Aorta (tissue), 5 donors: ENCODE measurements around the gene TRMT2A. TPM values are rescaled to one million over a fixed set of nuclear protein-coding genes. Genes with fewer than 3 reads are reported as not detected.

ENCODE experiments used
- ATAC-seq: fragments of 200-7000 bp; cut with Tn5 transposase; one replicate; pipeline ENCODE4 v1.9.1; 2022; ENCODE audit warnings: moderate library complexity; ENCODE audit not compliant: low FRiP score
- DNase-seq, 2 donors: peaks; one replicate each; pipeline ENCODE4 v3.0.0-alpha.2; 2020
- H3K27ac ChIP-seq, 2 donors: one replicate each; pipeline ENCODE4 v1.5.1; 2013; ENCODE audit warnings: low read length in 2 of 2, mild to moderate bottlenecking in 2 of 2, moderate library complexity in 2 of 2, control low read depth in 1 of 2, inconsistent platforms in 1 of 2, low read depth in 1 of 2
- H3K27me3 ChIP-seq, 2 donors: one replicate each; pipeline ENCODE4 v1.6.1; 2013; ENCODE audit warnings: control low read depth in 1 of 2, low read length in 1 of 2, mild to moderate bottlenecking in 1 of 2, moderate library complexity in 1 of 2; ENCODE audit not compliant: insufficient read depth in 2 of 2, control insufficient read depth in 1 of 2
- H3K36me3 ChIP-seq, 2 donors: one replicate each; pipeline ENCODE4 v1.6.1; 2013; ENCODE audit warnings: control low read depth in 1 of 2, low read length in 1 of 2, mild to moderate bottlenecking in 1 of 2; ENCODE audit not compliant: insufficient read depth in 2 of 2, control insufficient read depth in 1 of 2
- H3K4me1 ChIP-seq, 2 donors: one replicate each; pipeline ENCODE4 v1.6.1; 2013; ENCODE audit warnings: low read length in 2 of 2, control low read depth in 1 of 2, mild to moderate bottlenecking in 1 of 2, moderate library complexity in 1 of 2; ENCODE audit not compliant: insufficient read depth in 2 of 2, control insufficient read depth in 1 of 2
- H3K4me3 ChIP-seq, 2 donors: one replicate each; pipeline ENCODE4 v1.5.1; 2013; ENCODE audit warnings: low read length in 2 of 2, control low read depth in 1 of 2, mild to moderate bottlenecking in 1 of 2
- H3K9me3 ChIP-seq: one replicate; pipeline ENCODE4 v1.6.1; 2013; ENCODE audit warnings: mild to moderate bottlenecking, low read length; ENCODE audit not compliant: control insufficient read depth
- WGBS, 2 donors: extraction: QIAGEN DNeasy Blood & Tissue Kit; methylation state at CpG; one replicate each; pipeline ENCODE4 v1.1.7; 2013; 5-methylcytosine and 5-hydroxymethylcytosine counted together
- intact Hi-C, 2 donors: fragments of 100-400 bp; cut with DNase I; formaldehyde crosslinking; loops; one replicate each; pipeline versions ENCODE4 v1.14.2 to v1.15.0; 2022
- polyA plus RNA-seq, 2 donors: library from polyadenylated mRNA; stranded (reverse); fragments of 200-250 nt; gene quantifications; one replicate each; pipeline ENCODE4 v1.2.3, GENCODE V29; 2013
- total RNA-seq, 2 donors: library from RNA; stranded (reverse); fragmentation: NEBNext Ultra II Directional; extraction: Animal tissue kit (Norgen Biotek cat#: 25700); gene quantifications; one replicate each; pipeline ENCODE4 v1.2.1, GENCODE V29; 2021
- donor health status: healthy with polysubstance abuse.
- donor health status: Bipolar disorder and iron deficiency.
- donor health status: DM: no; HTN: no; CAD: no.
- donor health status: DM: no; HTN: no; CAD: no.
- donor health status: DM: yes; HTN: yes; CAD: no.

Gene TRMT2A
- total and polyA plus RNA-seq, 4 donors, result 15.9 to 152 (median 46.2) TPM

DNA sequence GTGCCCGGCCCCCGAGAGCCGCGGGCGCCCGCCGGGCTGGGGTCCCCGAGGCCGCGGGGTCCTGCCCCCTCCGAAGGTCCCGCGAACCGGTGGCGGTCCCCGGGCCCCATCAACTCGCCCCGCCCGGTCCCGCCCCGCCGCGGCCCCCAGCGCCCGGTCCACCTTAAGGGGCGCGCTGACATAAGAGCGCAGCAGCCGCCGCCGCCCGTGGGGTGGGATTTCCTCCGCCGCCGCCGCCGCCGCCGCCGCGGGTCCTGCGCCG lies 14.5 kb upstream of the TRMT2A start, which contains the start of gene ZDHHC8:
Gene ZDHHC8 (plus strand): TSS at position 208 of the 262 bp plus-strand sequence. CDS start 144 bp downstream, outside the sequence.
- H3K9me3 ChIP-seq, result no peaks in the 10 kb centered on the region
- no peaks in the 10 kb centered on the region for H3K4me1 ChIP-seq
- peak in 1 of 2 donors; percentile 85 for DNase-seq
- 0 to 1% methylated on average over 9 to 43 of the region's 43 CpGs for WGBS, 2 donors
- H3K27ac ChIP-seq, result peak within 1 kb of the TSS; percentile 80 to 90
- no peaks in the 10 kb centered on the region for H3K27me3 ChIP-seq
- no peaks in the 10 kb centered on the region for H3K36me3 ChIP-seq
- peak within 1 kb of the TSS; percentile 75 to 93 for H3K4me3 ChIP-seq
- no peak for ATAC-seq
- intact Hi-C loops, result loop anchor here in 1 of 2 donors (5.0 kb wide), 1 partner anchor 954 kb away; the partner anchor contains the start of gene SLC25A1

DNA sequence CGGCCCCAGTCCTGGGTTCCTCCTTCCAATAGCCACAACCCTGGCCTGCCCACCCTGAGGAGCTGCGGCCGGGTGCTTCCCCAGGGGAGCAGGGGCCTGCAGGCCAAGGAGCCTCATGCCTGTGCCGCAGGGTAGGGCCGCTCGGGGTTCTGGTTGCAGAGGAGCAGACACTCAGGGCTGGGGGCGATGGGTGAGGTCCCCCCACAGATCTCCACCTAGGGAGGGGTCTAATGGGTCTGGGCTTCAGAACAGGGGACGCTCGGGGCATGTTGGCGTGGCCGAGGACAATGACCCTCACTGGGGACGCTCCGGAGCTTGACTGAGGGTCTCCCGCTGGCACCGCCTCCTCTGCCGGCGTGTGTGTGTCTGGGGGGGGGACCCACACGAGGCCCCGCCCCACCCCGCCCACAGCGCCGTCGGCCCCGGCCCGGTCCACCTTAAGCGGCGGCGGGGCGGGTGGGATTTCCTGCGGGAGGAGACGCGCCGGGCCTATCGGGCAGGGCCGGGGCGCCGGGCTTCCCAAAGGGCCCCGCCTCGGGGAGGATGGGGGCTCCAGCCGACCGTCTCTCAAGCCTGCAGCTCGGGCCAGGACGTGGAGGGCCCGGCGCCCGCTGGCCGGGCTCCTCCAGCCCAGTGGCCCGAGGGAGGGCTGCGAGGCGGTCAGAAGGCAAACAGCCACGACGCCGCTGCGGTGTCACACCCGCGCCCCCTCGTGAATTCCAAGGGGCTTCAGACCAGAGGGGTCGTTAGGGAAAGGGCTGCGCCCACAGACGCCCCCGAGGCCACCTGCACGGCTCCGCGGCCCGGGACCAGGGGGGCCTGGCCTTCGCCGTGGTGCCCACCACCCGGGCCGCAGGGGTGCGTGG lies 13.9 kb upstream of the TRMT2A start:
- H3K27ac ChIP-seq, result peak overlapping the region; percentile 80 to 90
- H3K9me3 ChIP-seq, result no peaks in the 10 kb centered on the region
- H3K36me3 ChIP-seq, result no peaks in the 10 kb centered on the region
- DNase-seq (peak; percentile 92 to 95), ATAC-seq (peak; percentile 90)
- intact Hi-C loops, result loop anchor here in 1 of 2 donors (5.0 kb wide), 1 partner anchor 954 kb away; the partner anchor contains the start of gene SLC25A1
- 3% methylated on average over 49 to 70 of the region's 70 CpGs for WGBS, 2 donors
- H3K4me1 ChIP-seq, result no peaks in the 10 kb centered on the region
- peak overlapping the region; percentile 75 to 93 for H3K4me3 ChIP-seq
- H3K27me3 ChIP-seq, result no peaks in the 10 kb centered on the region

DNA sequence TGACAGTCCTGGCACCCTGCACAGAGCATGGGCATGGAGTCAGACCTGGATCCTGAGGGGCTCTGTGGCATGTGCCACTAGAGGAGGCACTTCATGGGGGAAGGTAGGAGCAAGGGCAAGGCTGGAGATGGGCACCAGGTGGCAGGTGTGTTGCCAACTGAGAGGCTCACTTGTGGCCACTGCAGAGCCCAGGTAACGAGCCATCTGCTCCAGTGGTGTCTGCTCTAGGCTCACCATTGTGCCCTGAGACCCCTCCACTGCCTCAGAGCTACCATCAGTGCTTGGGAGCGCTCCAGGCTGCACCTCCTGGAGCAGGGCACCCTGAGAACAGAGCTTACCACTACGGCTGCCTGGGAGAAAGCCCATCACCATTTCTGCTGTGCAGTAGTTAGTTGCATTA lies 13.3 kb upstream of the TRMT2A start:
- intact Hi-C loops, result loop anchor here in 1 of 2 donors (5.0 kb wide), 1 partner anchor 953 kb away; the partner anchor contains the start of gene SLC25A1
- Histone ChIP-seq H3K4me1 (no peaks in the 10 kb centered on the region), H3K9me3 (no peaks in the 10 kb centered on the region), H3K36me3 (no peaks in the 10 kb centered on the region), H3K27me3 (no peaks in the 10 kb centered on the region), H3K4me3 (no peak overlapping the region), H3K27ac (peak overlapping the region in 1 of 2 donors; percentile 41)
- ATAC-seq (no peak), DNase-seq (no peak)
- WGBS, 2 donors, result 68 to 71% methylated on average over 3 of the region's 3 CpGs

DNA sequence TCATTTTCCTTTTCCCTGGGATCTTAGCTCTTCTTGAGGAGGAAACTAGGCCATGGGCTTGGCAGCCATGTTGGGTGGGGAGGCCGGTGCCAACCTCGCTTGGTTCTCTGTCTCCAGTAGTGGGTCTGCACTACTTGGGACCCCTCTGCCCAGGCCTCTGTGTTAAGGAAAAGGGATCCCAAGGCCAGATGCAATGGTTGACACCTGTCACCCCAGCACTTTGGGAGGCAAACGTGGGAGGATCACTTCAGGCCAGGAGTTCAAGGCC lies 12.7 kb upstream of the TRMT2A start:
- DNase-seq (no peak), ATAC-seq (no peak)
- no peaks in the 10 kb centered on the region for H3K9me3 ChIP-seq
- no peaks in the 10 kb centered on the region for H3K36me3 ChIP-seq
- H3K4me3 ChIP-seq, result no peak overlapping the region
- H3K27ac ChIP-seq, result no peak overlapping the region
- no peaks in the 10 kb centered on the region for H3K27me3 ChIP-seq
- no peaks in the 10 kb centered on the region for H3K4me1 ChIP-seq
- WGBS, 2 donors, result 83% methylated on average over 3 of the region's 3 CpGs
- intact Hi-C loops, result loop anchor here in 1 of 2 donors (5.0 kb wide), 1 partner anchor 952 kb away; the partner anchor contains the start of gene SLC25A1

DNA sequence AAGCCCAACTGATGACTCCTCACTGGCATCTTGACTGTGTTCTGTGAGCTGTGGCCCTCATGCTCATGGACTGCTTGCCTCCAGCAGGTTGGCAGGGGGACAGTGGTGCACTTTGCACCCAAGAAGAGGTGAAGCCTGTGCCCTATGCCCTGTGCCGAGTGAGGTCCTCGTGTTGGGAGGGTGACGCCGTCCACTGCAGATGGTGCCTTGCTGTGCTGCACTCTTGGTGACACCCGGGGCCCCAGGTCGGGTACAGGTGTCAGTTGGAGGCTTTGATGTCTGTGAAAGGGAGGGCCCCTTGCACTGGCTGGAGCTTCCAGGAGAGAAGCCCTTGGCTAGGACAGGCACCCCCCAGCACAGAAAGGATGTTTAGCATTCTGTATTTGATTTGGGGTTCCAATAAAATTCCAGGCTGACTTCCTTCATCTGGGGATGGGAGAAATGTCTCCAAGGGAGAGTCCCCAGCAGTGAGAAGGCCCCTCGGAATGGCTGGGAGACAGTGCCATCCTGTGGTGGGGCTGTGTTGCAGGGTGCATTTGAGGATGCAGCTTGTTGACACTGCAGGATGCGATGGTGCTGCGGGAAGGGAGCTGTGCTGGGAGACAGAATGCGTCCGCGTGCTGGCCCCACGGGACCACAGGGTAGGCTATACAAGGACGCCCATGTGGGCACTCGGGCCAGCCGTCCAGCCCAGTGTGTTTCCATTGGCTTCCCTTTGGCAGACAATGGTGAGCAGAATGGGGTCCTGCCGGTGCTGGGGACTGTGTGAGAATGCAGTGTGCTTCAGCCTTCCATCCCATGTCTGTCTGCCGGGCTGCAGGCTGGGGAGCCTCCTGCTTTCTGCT lies 12.1 kb upstream of the TRMT2A start:
- no peaks in the 10 kb centered on the region for H3K4me1 ChIP-seq
- DNase-seq, result no peak
- H3K27me3 ChIP-seq, result no peaks in the 10 kb centered on the region
- intact Hi-C loops, result no loop called here
- H3K36me3 ChIP-seq, result no peaks in the 10 kb centered on the region
- no peak for ATAC-seq
- no peak overlapping the region for H3K4me3 ChIP-seq
- no peaks in the 10 kb centered on the region for H3K9me3 ChIP-seq
- WGBS, 2 donors, result 23 to 30% methylated on average over 18 of the region's 18 CpGs
- no peak overlapping the region for H3K27ac ChIP-seq

DNA sequence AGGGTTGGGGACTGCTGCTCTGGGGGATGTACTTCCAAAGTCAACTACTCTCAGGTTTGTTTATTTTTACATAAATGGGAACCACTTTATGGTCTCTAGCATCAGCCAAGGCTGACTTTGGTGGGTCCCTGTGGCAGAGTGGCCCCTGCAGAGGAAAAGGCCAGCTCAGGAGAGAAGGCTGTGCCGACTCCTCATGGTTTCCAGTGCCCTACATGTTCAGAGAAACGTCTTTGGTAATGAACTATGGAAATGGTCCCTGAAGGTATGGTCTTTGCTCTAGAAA lies 11.5 kb upstream of the TRMT2A start:
- Histone ChIP-seq H3K27me3 (no peaks in the 10 kb centered on the region), H3K27ac (no peak overlapping the region), H3K9me3 (no peaks in the 10 kb centered on the region), H3K4me1 (no peaks in the 10 kb centered on the region), H3K36me3 (no peaks in the 10 kb centered on the region), H3K4me3 (no peak overlapping the region)
- 36 to 46% methylated on average over 2 of the region's 2 CpGs for WGBS, 2 donors
- intact Hi-C loops, result no loop called here
- ATAC-seq (no peak), DNase-seq (no peak)

DNA sequence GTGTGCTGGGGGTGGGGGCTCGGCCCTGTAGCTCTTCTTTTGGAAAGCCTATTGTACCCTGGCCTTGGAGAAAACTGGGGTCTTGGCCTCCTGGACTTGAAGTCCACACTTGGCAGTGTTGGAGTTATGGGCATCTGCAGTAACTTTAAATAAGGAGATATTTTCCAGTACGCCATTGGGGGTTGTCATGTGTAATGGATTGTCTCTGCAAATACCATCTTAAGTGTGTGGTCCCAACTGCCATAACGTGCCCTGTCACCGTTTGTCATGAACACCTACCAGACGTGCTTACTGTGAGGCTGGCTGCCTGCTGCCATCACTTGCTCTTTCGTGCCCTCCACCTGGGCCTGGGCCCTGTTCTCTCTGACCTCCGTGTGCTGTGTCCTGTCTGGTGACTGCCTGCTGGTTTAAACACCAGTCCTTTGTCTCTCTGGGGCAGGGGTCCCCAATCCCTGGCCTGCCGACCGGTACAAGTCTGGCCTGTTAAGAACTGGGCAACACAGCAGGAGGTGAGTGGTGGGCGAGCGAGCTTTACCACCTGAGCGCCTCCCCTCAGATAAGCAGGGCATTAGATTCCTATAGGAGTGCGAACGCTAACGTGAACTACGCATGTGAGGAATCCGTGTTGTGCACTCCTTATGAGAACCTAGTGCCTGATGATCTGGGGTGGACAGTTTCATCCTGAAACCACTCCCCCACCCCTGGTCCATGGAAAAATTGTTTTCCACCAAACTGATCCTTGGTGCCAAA lies 11.0 kb upstream of the TRMT2A start:
- Histone ChIP-seq H3K4me1 (no peaks in the 10 kb centered on the region), H3K27ac (no peak overlapping the region), H3K9me3 (no peaks in the 10 kb centered on the region), H3K27me3 (no peaks in the 10 kb centered on the region), H3K36me3 (no peaks in the 10 kb centered on the region), H3K4me3 (no peak overlapping the region)
- WGBS, 2 donors, result 71 to 72% methylated on average over 17 of the region's 17 CpGs
- intact Hi-C loops, result no loop called here
- DNase-seq (no peak), ATAC-seq (no peak)

DNA sequence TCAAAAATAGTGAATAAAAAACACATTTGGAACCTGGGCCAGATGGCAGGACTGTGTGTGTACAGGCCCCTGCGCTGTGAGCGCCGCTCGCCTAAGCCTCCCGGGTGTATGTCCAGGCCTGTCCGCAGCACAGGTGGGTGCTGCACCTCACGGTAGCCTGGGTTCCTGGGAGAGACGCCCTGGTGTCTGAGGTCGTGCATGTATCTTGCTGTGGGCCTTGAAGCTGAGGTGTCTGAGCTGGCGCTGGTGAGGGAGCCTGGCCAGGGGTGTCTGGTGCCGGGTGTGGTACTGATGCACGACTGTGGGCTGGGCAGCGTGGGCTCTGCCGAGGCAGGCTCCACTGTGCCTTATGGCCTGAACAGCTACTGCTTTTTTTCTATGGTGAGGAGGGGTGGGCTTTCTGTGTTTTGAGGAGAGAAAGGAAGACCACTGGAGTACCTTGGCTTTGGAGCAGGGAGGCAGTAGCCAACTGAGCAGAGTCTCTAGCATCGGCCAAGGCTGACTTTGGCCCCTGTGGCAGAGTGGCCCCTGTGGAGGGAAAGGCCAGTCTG lies 10.4 kb upstream of the TRMT2A start:
- H3K27ac ChIP-seq, result no peak overlapping the region
- H3K9me3 ChIP-seq, result no peaks in the 10 kb centered on the region
- H3K36me3 ChIP-seq, result peaks cover 0 to under 1% of the 10 kb centered on the region in 2 donors
- no peak overlapping the region for H3K4me3 ChIP-seq
- DNase-seq (no peak), ATAC-seq (no peak)
- intact Hi-C loops, result no loop called here
- H3K4me1 ChIP-seq, result no peaks in the 10 kb centered on the region
- no peaks in the 10 kb centered on the region for H3K27me3 ChIP-seq
- WGBS, 2 donors, result 83 to 84% methylated on average over 15 of the region's 15 CpGs
